Glutamatergic neuron (in vitro differentiated cells): ENCODE measurements around the gene RSRC1. TPM values are rescaled to one million over a fixed set of nuclear protein-coding genes. Genes with fewer than 3 reads are reported as not detected.

ENCODE experiments used
- DNase-seq: peaks from one replicate; pipeline ENCODE4 v3.0.0; 2022
- H3K27ac Mint-ChIP-seq: one replicate; pipeline ENCODE4 v1.8.0; 2020; ENCODE audit warnings: mild to moderate bottlenecking, mixed read lengths, inconsistent platforms; ENCODE audit not compliant: unreplicated experiment
- H3K27me3 Mint-ChIP-seq: one replicate; pipeline ENCODE4 v1.8.0; 2020; ENCODE audit warnings: mild to moderate bottlenecking, moderate library complexity, mixed read lengths, inconsistent platforms; ENCODE audit not compliant: unreplicated experiment
- H3K36me3 Mint-ChIP-seq: one replicate; pipeline ENCODE4 v1.8.0; 2020; ENCODE audit warnings: mild to moderate bottlenecking, mixed read lengths, inconsistent platforms; ENCODE audit not compliant: unreplicated experiment
- H3K4me1 Mint-ChIP-seq: one replicate; pipeline ENCODE4 v1.8.0; 2020; ENCODE audit warnings: mild to moderate bottlenecking, low read depth, mixed read lengths, inconsistent platforms; ENCODE audit not compliant: unreplicated experiment
- H3K4me3 Mint-ChIP-seq: one replicate; pipeline ENCODE4 v1.8.0; 2020; ENCODE audit warnings: mild to moderate bottlenecking, mixed read lengths, inconsistent platforms; ENCODE audit not compliant: unreplicated experiment
- H3K9me3 Mint-ChIP-seq: one replicate; pipeline ENCODE4 v1.8.0; 2020; ENCODE audit warnings: mild to moderate bottlenecking, moderate library complexity, mixed read lengths, inconsistent platforms; ENCODE audit not compliant: unreplicated experiment
- CTCF ChIP-seq: fragments of 200-600 bp; sonication (generic); IDR thresholded peaks from one replicate; pipeline ENCODE4 v1.5.0; 2021; ENCODE audit not compliant: partially characterized antibody, unreplicated experiment
- total RNA-seq: library from RNA; stranded (reverse); fragmentation: NEBNext Ultra II Directional; extraction: Animal tissue kit (Norgen Biotek cat#: 25700); gene quantifications from one replicate; pipeline ENCODE4 v1.2.1, GENCODE V29; 2021; ENCODE audit not compliant: unreplicated experiment

The RSRC1 gene
- total RNA-seq, 1 donor from 2014 or later, result 93.9 TPM

- H3K4me1 Mint-ChIP-seq, result peaks cover 14% of the 10 kb centered on the region
- no peaks in the 10 kb centered on the region for H3K9me3 Mint-ChIP-seq
- no peaks in the 10 kb centered on the region for H3K36me3 Mint-ChIP-seq
- TF ChIP-seq CTCF, result no peak
- no peak overlapping the region for H3K4me3 Mint-ChIP-seq
- no peak for DNase-seq
- no peak overlapping the region for H3K27ac Mint-ChIP-seq
- H3K27me3 Mint-ChIP-seq, result peaks cover 5% of the 10 kb centered on the region
Observed at GRCh38 chr3:158084651-158085050, 25.2 kb upstream of the RSRC1 start.

DNA sequence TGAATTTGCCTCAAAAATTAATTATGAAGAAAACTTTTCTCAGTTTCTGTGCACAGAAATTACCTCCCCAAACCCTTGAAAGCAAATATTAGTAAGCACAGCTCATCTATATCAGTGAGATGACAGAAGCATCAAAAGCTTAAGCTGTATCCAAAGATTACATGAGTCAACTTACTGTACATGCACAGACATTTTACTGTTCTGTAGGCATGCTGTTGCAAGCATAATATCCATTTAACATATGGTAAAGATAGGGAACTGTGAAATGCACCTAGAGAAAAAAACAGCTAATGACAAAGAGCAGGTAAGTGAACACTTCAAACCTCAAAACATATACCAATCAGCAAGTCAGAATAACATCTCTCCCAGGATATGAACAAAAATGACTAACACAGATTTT is 24.5 kb upstream of the RSRC1 start:
- H3K4me1 Mint-ChIP-seq, result peaks cover 16% of the 10 kb centered on the region
- no peak for DNase-seq
- no peak overlapping the region for H3K4me3 Mint-ChIP-seq
- H3K27ac Mint-ChIP-seq, result no peak overlapping the region
- no peaks in the 10 kb centered on the region for H3K36me3 Mint-ChIP-seq
- H3K9me3 Mint-ChIP-seq, result no peaks in the 10 kb centered on the region
- peaks cover 5% of the 10 kb centered on the region for H3K27me3 Mint-ChIP-seq
- TF ChIP-seq CTCF, result no peak

- no peak for DNase-seq
- Mint-ChIP-seq H3K4me1 (peaks cover 16% of the 10 kb centered on the region), H3K9me3 (no peaks in the 10 kb centered on the region), H3K27ac (no peak overlapping the region), H3K27me3 (peaks cover 4% of the 10 kb centered on the region), H3K4me3 (no peak overlapping the region), H3K36me3 (no peaks in the 10 kb centered on the region)
- TF ChIP-seq CTCF, result no peak
Observed at GRCh38 chr3:158085931-158086330, 24.0 kb upstream of the RSRC1 start.

GRCh38 chr3:158086361-158086760 is 23.5 kb upstream of the RSRC1 start:
- no peak for DNase-seq
- H3K4me1 Mint-ChIP-seq, result peaks cover 16% of the 10 kb centered on the region
- no peaks in the 10 kb centered on the region for H3K36me3 Mint-ChIP-seq
- no peaks in the 10 kb centered on the region for H3K9me3 Mint-ChIP-seq
- no peak overlapping the region for H3K4me3 Mint-ChIP-seq
- H3K27ac Mint-ChIP-seq, result no peak overlapping the region
- TF ChIP-seq CTCF, result no peak
- peaks cover 4% of the 10 kb centered on the region for H3K27me3 Mint-ChIP-seq

DNA sequence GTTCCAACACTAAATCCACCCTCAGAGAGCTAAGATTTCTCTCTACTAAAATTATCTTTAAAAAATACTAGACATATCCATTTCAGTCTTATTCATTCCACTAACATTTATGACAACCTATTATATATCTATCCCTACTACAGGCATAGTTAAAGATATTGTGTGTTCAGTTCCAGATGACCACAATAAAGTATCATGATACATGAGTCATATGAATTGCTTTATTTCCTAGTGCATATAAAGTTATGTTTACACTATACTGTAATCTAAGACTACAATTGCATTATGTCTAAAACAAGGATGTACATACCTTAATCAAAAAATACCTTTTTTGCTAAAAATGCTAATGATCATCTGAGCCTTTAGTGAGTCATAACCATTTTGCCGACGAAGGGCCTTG is 23.1 kb upstream of the RSRC1 start:
- Mint-ChIP-seq H3K9me3 (no peaks in the 10 kb centered on the region), H3K4me3 (no peak overlapping the region), H3K27me3 (peaks cover 4% of the 10 kb centered on the region), H3K4me1 (peaks cover 19% of the 10 kb centered on the region), H3K27ac (no peak overlapping the region), H3K36me3 (no peaks in the 10 kb centered on the region)
- DNase-seq, result no peak
- TF ChIP-seq CTCF, result no peak
